Choroid plexus epithelial cell (primary cell): ENCODE results near the gene CARD10.
A peak's percentile ranks its signal among the peaks of the same experiment; 100 is the strongest.

Experiments used
- DNase-seq: peaks from one replicate; pipeline ENCODE4 v3.0.0-alpha.2; 2010; ENCODE audit warnings: low read depth
- H3K4me3 ChIP-seq: 2 replicates; pipeline ENCODE4 v1.5.1; 2011; ENCODE audit warnings: low read depth, mild to moderate bottlenecking, control low read depth, low read length, moderate library complexity
- TF ChIP-seq, protein P1 (sequence below): conservative IDR thresholded peaks from 2 replicates; pipeline ENCODE4 v1.5.1; 2011; ENCODE audit warnings: low read depth, mild to moderate bottlenecking, control low read depth, inconsistent platforms, low read length, moderate library complexity

The CARD10 gene

DNA sequence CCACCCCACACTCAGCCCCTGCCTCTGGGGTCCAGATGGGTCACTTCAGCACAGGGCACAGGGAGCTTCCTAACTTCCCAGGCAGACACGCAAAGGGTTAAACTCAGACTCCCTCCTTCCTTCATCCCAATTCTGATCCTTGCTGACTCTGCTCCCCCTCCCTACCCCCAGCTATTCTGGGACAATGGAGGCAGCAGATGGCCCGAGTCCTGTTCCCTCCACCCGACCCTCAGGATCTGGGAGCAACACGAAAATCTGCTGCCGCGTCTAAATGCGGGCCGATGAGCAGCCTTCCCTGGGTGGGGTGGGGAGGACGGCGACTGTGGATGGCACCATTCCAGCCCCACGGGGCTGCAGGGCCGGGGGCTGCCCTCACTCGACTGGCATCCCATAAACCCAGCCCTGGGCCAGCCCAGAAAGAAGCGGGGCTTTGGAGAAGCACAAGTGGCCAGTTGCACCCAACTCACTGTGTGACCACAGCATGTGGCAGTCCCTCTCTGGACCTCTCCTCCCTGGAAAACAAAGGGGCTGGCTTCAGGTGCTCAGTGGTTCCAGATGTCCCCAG is 51.7 kb downstream of the CARD10 start:
- TF ChIP-seq, protein P1, sequence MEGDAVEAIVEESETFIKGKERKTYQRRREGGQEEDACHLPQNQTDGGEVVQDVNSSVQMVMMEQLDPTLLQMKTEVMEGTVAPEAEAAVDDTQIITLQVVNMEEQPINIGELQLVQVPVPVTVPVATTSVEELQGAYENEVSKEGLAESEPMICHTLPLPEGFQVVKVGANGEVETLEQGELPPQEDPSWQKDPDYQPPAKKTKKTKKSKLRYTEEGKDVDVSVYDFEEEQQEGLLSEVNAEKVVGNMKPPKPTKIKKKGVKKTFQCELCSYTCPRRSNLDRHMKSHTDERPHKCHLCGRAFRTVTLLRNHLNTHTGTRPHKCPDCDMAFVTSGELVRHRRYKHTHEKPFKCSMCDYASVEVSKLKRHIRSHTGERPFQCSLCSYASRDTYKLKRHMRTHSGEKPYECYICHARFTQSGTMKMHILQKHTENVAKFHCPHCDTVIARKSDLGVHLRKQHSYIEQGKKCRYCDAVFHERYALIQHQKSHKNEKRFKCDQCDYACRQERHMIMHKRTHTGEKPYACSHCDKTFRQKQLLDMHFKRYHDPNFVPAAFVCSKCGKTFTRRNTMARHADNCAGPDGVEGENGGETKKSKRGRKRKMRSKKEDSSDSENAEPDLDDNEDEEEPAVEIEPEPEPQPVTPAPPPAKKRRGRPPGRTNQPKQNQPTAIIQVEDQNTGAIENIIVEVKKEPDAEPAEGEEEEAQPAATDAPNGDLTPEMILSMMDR: no peak
- no peak overlapping the region for H3K4me3 ChIP-seq
- no peak for DNase-seq

DNA sequence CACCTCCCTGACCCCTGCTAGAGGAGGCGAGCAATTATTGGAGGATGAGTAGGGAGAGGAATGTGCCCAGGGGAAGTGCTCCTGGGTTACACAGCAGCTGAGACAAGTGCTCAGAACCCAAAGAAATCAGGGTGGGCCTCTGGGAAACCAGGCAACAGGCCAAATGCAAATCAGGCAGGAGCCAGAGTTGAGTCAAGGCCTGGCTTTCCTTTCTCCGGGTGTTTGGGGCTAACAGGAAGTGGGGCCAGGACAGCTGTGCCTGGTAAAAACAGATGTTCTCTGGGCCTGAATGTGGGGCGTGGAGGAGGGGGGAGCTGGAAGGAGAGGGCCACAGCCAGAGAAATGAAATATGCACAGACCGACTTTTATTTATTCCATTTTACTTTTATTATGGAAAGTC is 55.0 kb downstream of the CARD10 start:
- TF ChIP-seq, protein P1: no peak
- no peak for DNase-seq
- no peak overlapping the region for H3K4me3 ChIP-seq

DNA sequence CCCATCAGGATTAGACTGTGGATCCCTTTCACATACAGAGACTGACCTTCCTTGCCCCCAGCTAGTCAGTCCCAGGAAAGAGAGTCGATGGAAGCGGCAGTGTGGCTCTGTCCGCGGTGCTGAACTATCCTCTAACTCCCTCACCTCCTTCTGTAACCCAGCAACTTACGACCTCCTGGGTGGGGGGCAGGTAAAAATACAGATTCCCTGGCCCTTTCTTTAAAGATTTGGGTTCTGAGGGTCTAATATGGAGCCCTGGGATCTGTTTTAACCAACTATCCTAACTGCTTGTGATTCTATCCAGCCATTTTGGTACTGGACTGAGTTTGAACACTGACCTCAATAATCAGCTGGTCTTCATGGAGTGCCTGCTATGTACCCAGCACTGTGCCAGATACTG is 56.2 kb downstream of the CARD10 start:
- DNase-seq: peak; percentile 55
- TF ChIP-seq, protein P1: no peak
- no peak overlapping the region for H3K4me3 ChIP-seq

DNA sequence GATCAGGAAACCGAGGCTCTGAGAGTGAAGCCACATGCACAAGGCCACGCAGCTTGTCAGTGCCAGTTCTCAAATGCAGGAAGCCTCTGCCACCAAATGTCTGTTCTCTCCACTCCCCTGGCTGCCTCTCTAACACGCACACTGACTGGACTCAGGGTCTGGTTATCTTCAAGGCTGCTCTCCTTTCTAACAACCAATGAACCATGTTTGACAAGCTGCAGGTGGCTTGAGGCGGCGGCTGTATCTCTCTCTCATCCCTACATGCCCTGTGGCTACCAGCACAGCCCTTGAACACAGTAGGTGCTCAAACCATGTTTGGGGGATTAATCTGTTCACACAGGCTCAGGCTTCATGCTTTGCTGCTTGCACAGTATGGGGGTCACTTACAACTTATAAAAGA is 56.8 kb downstream of the CARD10 start:
- DNase-seq: no peak
- TF ChIP-seq, protein P1: no peak
- no peak overlapping the region for H3K4me3 ChIP-seq

DNA sequence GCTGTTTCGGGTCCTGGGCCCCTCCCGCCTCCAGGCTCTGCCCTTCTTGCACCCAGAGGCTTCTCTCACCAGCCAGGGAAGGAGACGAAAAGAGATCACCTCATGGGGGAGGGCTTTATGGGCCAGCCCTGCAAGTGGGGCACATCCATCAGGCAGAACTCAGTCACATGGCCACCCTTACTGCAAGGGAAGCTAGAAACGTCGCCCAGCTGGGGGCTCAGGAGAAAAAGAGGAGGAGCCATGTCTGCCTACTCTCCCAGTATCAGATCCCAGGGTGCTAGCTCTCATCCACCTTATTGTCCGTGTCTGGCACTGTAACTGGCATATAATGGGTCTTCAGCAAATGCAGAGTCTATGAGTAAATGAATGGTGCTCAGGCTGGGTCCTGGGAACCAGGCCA is 57.3 kb downstream of the CARD10 start:
- TF ChIP-seq, protein P1: no peak
- no peak overlapping the region for H3K4me3 ChIP-seq
- no peak for DNase-seq

DNA sequence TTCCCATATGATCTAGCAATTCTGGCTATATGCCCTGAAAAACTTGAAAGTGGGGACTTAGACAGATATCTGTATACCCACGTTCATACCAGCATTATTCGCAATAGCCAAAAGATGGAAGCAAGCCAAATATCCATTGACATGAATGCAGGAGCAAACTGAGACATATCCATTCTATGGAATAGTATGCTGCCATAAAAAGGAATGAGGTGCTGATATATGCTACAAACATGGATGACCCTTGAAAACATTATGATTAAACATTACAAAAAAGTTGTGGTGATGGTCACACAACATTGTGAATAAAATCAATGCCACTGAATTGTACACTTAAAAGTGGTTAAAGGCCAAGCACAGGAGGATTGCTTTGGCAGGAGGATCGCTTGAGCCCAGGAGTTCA is 58.5 kb downstream of the CARD10 start:
- no peak for DNase-seq
- H3K4me3 ChIP-seq: no peak overlapping the region
- TF ChIP-seq, protein P1: no peak

DNA sequence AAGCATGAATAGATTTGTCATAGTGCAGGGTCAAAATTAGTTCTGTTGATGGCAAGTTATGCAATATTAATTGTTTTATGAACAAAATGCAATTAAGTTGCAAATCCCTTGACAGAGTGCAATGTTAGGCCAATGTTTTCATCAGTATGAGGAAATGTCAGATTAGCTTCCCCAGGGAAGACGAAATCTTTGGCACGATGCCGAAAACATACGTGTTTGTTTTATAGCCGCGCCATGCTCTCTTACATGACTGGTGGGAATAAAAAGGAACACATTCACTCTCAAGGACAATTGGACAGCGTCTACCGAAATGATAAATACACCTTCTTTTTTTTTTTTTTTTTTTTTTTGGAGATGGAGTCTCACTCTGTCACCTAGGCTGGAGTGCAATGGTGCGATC is 60.0 kb downstream of the CARD10 start:
- no peak for DNase-seq
- TF ChIP-seq, protein P1: no peak
- H3K4me3 ChIP-seq: no peak overlapping the region
